HG02610 (cell line): ENCODE measurements around the gene RAB1B.
A peak's percentile ranks its signal among the peaks of the same experiment; 100 is the strongest.
"Not testable (repeated sequence)": the region's sequence is repeated elsewhere in the genome, so short reads cannot be mapped to it uniquely, and the experiment has no call there.

Experiments
- ATAC-seq: cut with Tn5 transposase; IDR thresholded peaks from one replicate; pipeline ENCODE4 v1.9.1; 2021; ENCODE audit warnings: mild to moderate bottlenecking, moderate library complexity; ENCODE audit not compliant: unreplicated experiment

Gene RAB1B

GRCh38 chr11:66294626-66295620, 26.5 kb downstream of the RAB1B start:
- ATAC-seq, result no peak

DNA sequence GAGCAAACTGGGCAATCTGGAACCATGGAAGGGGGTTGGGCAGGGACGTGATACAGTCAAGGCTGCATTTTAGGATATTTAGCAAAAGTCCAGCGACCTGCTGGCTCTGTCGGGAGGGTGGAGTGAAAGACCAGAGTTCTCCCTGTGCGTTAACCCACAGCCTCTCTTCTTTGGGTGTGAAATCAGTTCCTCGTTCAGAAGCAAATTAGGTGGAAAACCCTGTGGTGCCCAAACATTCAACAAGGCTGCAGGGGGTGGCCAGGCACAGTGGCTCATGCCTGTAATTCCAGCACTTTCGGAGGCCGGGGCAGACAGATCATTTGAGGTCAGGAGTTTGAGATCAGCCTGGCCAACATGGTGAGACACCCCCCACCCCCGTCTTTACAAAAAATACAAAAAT, 29.2 kb downstream of the RAB1B start:
- ATAC-seq, result no peak

- ATAC-seq, result no peak
Observed at GRCh38 chr11:66299186-66299585, 30.7 kb downstream of the RAB1B start.

DNA sequence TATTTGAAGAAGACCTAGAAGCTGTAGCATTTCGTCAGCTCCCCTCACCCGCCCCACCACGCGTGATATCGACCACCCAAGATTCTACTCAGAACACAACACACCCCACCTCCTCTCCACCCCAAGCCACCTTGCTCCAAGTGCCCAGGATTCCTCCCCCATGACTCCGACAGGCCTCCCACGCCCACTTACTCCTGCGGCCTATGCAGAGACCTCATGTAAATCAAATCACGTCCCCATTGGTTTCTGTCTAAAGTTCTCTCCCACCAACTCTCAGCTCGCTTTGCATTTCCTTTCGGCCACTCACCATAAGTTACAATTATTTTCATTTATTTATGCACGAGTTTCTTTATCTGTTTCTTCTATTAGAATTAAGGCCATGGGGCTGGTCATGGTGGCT, 34.2 kb downstream of the RAB1B start:
- ATAC-seq, result no peak

- no peak for ATAC-seq
Observed at GRCh38 chr11:66309475-66309874, 41.0 kb downstream of the RAB1B start.

DNA sequence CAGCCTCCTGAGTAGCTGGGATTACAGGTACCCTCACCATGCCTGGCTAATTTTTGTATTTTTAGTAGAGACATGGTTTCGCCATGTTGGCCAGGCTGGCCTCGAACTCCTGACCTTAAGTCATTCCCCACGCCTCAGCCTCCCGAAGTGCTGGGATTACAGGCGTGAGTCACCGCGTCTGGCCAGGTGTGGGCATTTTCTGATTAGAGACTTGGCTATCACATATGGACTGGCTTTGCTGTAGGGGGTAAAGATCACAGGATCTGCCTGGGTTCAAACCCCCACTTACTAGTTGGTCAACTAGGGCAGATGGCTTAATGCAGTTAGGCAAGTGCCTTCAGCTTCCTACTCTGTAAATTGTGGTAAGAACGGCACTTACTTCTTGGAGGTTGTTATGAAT, 41.9 kb downstream of the RAB1B start:
- no peak for ATAC-seq

DNA sequence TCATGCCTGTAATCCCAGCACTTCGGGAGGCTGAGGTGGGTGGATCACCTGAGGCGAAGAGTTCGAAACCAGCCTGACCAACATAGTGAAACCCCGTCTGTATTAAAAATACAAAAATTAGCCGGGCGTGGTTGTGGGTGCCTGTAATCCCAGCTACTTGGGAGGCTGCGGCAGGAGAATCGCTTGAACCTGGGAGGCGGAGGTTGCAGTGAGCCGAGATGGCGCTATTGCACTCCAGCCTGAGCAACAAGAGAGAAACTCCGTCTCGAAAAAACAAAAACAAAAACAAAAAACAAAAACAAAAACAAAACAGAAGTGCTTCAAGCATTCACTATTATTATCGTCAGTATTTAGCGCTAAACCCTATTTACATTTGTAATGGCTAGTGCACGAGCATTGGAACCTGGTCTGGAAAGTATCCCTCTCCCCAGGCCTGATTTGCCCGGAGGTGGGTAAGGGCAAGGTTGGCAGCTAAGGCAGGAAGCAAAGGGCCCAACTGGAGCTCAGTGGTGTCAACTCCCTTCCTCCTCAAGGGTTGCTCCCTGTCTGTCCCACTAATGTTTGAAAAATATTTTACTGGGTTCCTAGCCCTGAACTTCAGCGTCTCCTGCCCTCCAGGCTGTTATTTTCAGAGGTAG, 42.5 kb downstream of the RAB1B start:
- ATAC-seq, result not testable (repeated sequence)

DNA sequence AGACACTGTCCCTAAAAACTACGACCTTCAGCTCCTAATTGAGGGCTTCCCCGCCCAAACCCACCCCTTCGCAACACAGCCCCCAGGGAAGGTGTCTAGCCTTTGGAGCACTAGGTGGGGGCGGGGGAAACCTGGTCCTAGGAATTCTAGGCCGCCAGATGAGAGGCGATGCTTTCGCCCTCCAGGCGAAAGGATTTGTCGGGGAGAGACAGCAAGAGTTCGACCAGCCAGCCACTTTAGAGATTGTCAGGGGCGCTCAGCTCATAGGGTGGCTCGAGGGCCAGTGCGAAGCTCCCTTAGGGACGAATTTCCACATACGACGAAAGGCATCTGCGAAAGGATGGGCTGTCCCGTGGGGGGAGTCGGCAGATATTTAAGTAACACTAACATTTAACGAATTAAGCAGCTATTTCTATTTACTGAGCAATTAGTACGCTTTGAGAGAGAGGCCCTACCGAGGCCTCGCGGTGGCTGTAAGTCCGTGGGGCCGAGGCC, 43.1 kb downstream of the RAB1B start:
- no peak for ATAC-seq

DNA sequence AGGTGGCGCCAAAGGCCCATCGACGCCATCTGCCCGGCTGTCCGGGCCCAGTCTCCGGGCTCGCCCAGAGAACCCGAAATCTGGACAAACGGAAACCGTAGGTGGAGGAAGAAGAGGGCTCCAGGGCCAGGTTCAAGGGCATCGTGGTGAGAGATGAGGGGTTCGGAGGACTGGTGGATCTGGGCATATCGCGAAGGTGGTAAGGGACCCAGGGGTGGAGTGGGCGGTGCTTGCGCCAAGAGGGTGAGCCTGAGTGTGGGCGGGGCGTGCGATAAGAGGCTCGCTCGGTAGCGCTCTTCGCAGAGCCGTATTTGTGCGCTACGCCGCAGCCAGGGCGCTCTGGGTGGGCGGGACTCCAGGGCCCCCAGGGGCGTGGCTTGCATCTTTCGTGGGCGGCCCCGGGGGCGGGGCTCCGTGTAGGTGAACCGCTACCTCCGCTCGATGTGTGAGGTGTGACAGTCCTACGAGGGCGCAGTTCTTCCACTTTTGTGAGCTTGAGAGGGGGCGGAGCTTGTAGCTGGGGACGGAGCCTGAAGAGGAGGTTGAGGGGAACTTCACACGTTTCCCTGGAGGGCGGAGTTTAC, 43.6 kb downstream of the RAB1B start:
- ATAC-seq, result peak; percentile 79

DNA sequence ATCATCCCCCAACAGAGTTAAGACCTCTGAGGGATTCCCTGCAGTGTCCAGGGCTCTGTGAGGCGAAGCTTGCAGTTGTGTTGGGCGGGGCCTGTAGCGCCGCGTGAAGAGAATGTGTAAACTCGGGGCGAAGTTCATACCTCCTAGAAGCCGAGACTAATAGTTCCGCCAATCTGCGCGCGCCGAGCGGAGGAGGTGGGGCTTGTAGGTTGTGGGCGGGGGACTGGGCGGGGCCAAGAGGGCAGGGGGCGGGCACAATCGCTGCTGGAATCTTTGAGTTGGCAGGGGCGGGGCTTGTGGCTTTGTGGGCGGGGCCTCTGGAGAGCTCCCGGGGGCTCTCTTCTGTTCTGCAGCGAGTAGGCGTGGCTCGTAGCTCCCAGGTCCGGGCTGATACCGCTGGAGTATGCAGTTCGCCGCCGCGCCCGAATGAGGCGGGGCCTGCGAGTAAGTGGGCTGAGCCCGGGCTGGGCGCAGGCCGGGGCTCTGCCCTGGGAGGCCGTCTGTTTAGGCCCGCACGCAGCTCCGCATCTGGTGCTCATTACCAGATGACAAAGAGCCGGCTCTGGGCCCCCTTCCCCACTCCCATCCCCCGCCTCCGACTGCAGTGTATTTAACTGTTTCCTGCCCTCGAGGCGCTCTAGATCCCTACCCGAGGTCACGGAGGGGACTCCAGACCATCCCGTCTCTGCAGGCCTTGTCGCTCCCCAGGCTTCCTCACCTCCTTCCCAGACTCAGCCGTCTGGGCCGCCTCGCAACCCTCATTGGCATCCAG, 44.3 kb downstream of the RAB1B start:
- peak; percentile 53 for ATAC-seq

DNA sequence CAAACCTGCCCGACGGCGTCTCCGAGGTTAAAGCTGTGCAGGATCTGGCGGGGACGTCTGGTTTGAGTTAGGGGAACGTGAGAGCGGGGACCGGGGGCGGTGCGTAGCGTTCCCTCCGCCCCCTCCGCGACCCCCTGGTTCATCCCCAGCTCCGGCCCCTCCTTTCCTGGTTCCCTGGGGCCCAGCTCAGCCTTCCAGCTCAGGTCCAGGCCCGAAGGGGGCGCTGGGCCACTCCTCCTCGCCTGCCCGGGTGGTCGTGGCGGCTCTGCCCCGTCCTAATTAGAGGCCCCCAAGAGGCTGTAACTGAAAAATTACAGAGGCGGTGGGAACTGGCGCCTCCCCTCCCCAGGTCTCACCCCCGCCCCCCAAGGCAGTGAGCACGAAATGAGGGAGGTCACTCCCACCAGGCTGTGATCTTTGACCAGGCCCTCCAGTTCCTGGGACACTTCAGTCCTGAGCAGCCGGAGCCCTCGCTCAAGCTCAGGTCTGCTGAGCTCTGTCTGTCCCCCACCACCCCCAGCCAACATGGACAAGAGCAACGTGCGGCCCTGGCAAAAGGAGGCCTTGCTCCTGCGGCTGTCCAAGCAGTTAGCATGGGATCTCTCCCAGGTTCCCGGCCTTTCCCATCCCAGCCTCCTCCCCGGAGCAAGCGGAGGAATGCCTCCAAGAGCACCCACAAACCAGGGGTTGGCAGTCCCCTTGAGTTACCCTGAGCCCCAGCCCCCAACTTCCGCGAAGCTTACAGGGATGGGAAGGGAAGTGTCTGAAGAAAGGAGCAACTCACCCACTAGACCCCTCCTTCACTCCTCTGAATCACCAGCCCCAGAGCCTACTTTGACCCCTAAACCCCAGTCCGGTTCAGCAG, 45.1 kb downstream of the RAB1B start:
- ATAC-seq, result no peak

GRCh38 chr11:66314186-66314501, 45.7 kb downstream of the RAB1B start:
- no peak for ATAC-seq

GRCh38 chr11:66314561-66315497, 46.4 kb downstream of the RAB1B start:
- ATAC-seq, result no peak

DNA sequence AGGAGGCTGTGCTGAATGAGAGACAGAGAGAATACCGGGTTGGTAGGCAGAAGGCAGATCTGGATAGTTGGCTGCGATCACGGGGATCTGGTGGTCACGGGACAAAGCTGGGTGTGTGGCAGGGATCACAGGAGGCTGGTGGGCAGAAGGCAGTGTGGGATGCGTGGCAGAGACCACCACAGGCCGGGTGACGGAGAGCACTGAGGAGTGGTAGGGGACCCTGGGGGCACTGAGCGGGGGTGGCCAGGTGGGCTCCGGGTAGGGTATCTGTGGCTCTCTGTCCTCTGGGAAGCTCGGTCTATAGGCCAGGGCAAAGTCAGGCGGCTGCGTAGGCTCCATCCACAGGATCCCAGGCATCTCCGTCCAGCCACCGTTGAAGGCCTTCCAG, 47.1 kb downstream of the RAB1B start:
- no peak for ATAC-seq

DNA sequence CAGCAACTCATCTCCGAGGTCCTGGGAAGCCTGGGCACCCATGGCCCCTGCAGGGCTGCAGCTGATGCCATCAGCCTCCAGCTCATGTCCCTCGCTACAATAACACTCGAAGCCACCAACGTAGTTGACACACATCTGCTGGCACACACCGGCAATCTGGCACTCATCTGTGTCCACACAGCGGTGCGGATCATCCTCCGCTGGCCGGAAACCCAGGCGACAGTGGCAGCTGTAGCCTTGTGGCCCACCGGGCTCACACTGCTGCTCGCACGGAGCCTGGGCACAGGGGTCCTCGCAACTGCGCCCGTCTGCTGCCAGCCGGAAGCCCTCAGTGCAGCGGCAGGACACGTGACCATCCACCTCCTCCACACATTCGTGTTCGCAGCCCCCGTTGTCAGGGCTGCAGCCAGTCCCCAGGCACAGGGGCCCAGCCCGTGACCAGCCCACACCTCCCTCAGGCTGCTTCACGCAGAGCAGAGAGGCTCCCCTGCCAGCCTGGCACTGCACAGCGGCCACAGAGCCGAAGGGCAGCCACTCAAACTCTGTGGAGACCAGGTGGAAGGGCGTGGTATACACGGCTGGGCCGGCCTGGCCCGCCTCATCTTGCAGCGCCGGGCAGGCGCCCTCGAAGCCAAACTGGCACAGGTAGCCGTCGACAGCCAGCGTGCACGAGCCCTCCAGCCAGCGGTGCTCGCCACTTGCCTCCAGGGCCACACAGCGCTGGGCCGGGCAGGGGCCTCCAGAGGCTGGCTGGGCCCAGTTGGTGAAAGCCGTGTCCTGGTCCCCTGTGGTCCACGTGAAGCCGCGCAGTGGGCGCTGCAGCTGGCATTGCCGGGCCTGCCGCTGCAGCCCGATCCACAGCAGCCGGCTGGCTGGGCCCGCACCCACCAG, 47.7 kb downstream of the RAB1B start:
- no peak for ATAC-seq

DNA sequence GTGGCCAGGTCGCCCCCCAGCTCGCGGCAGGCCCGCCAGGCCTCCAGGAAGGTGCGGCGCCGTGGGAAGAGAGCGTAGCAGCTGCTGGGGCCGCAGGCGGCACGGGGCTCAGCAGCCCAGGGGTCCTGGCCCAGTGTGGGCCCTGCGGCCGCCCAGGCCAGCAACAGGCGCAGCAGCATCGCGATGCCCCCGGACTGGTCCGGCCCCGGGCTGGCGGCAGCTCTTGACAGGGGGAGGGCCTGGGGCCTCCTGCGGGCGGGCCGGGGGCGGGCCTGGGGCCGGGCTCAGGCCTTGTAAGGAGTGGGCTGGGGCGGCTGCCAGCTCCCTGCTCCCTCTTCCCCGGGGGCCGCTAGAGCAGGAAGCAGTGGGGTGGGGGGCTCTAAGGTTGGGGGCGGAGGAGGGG, 48.4 kb downstream of the RAB1B start, which contains the start of gene CD248:
TSS of gene CD248 (minus strand) at position 196 of the 403 bp plus-strand sequence. CDS start at position 179, 17 bp downstream.
- no peak for ATAC-seq

DNA sequence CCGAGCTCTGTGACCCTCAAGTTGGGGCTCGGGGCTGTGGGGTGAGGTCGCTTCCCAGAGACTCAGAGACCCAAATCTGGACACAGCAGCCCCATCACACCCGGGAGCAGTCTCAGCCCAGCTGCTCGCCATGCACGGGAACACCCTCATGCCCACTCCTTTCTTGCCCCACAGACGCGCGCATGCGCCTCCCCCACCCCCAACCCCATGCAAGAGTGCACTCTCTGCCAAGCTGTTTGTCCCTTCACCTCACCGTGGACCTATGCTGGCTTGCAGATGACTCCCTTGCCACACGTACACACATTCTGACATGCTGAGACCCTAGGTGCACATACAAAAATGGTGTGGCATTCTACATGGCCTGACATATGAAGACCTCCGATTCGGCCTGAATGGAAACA, 48.9 kb downstream of the RAB1B start:
- ATAC-seq, result no peak
